K562 (cell line): ENCODE results near the gene TBL2. TPM values are rescaled to one million over a fixed set of nuclear protein-coding genes. Genes with fewer than 3 reads are reported as not detected.

ENCODE experiments used
- ATAC-seq: fragments of 200-7000 bp; cut with Tn5 transposase; 3 replicates; pipeline ENCODE4 v1.9.1; 2020; ENCODE audit warnings: moderate library complexity
- BruUV-seq: library from RNA; stranded (reverse); fragments of 400-500 nt; replicated peaks from 2 replicates; lab custom pipeline; 2021; lab: Mats Ljungman, UMichigan
- CTCF ChIA-PET: fragments of 300-600 bp; formaldehyde crosslinking; extraction: SDS; loops from one replicate; lab custom pipeline; 2021; ENCODE audit warnings: low intra/inter-chr PET ratio; lab: Yijun Ruan, JAX
- POLR2A ChIA-PET: fragments of 300-600, 350-650 bp; sonication (Branson Sonifier 250); formaldehyde crosslinking; extraction: SDS; loops from one replicate; lab custom pipeline; 2021; ENCODE audit warnings: antibody characterized with exemption, inconsistent platforms; lab: Yijun Ruan, JAX
- DNase-seq, 4 experiments: peaks; one replicate each; pipeline versions ENCODE4 v3.0.0 to v3.0.0-alpha.2; 2011 to 2018; ENCODE audit warnings: low spot score in 3 of 4, mixed read lengths in 3 of 4; ENCODE audit errors: extremely low read depth in 1 of 4
- FAIRE-seq: peaks from 2 replicates; lab custom pipeline; 2011; peaks lifted over from hg19 to GRCh38; lab: Jason Lieb, UNC
- H2AFZ ChIP-seq: 2 replicates; pipeline ENCODE4 v1.6.0; 2011; ENCODE audit warnings: low read depth, low read length, control low read depth, inconsistent platforms
- H3K27ac ChIP-seq: fragments of 200-600 bp; 3 replicates; pipeline ENCODE4 v1.8.0; 2011; ENCODE audit warnings: low read depth, mild to moderate bottlenecking, control low read depth, inconsistent platforms, low read length, moderate library complexity, mixed read lengths; ENCODE audit errors: extremely low read depth
- H3K27me3 ChIP-seq, 2 experiments: fragments of 300-600 bp in 1 of 2; 2 replicates in 1 of 2; 3 replicates in 1 of 2; pipeline versions ENCODE4 v1.6.0 to v1.8.0; 2011; ENCODE audit warnings: inconsistent platforms in 2 of 2, low read length in 2 of 2, mild to moderate bottlenecking in 1 of 2, mixed read lengths in 1 of 2, moderate library complexity in 1 of 2; ENCODE audit not compliant: control insufficient read depth in 2 of 2, insufficient read depth in 2 of 2
- H3K36me3 ChIP-seq: fragments of 300-600 bp; 3 replicates; pipeline ENCODE4 v1.8.0; 2011; ENCODE audit warnings: mild to moderate bottlenecking, low read length, inconsistent platforms; ENCODE audit not compliant: control insufficient read depth, insufficient read depth
- H3K4me1 ChIP-seq, 2 experiments: fragments of 200-600 bp in 1 of 2; replicated peaks in 1 of 2; 2 replicates in 1 of 2; 3 replicates in 1 of 2; pipeline versions ENCODE4 v1.5.1 to v1.8.0; 2011; ENCODE audit warnings: inconsistent platforms in 2 of 2, low read length in 2 of 2, mild to moderate bottlenecking in 1 of 2, mixed read lengths in 1 of 2, moderate library complexity in 1 of 2; ENCODE audit not compliant: control insufficient read depth in 2 of 2, insufficient read depth in 2 of 2
- H3K4me2 ChIP-seq: 2 replicates; pipeline ENCODE4 v1.6.1; 2011; ENCODE audit warnings: low read length, control low read depth, inconsistent platforms, mixed read lengths; ENCODE audit not compliant: insufficient read depth
- H3K4me3 ChIP-seq: fragments of 200-600 bp; sonication (generic), shearing (Covaris generic); 2 replicates; pipeline ENCODE4 v1.5.1; 2016; ENCODE audit warnings: control low read depth, inconsistent platforms
- H3K79me2 ChIP-seq: fragments of 200-600 bp; 3 replicates; pipeline ENCODE4 v1.8.0; 2011; ENCODE audit warnings: low read length, inconsistent platforms; ENCODE audit not compliant: control insufficient read depth, insufficient read depth
- H3K9ac ChIP-seq, 2 experiments: 2 replicates each; pipeline versions ENCODE4 v1.6.0 to v1.6.1; 2011; ENCODE audit warnings: low read depth in 2 of 2, low read length in 2 of 2, control low read depth in 1 of 2, inconsistent platforms in 1 of 2, mild to moderate bottlenecking in 1 of 2, mixed read lengths in 1 of 2; ENCODE audit not compliant: insufficient read depth in 1 of 2
- H3K9me1 ChIP-seq: one replicate; pipeline ENCODE4 v1.6.0; 2011; ENCODE audit warnings: inconsistent platforms, mild to moderate bottlenecking, low read length, moderate library complexity; ENCODE audit not compliant: control insufficient read depth, insufficient read depth
- H3K9me3 ChIP-seq: replicated peaks from 2 replicates; pipeline ENCODE4 v1.5.1; 2011; ENCODE audit warnings: low read depth, low read length, inconsistent platforms; ENCODE audit not compliant: control insufficient read depth, insufficient read depth
- H4K20me1 ChIP-seq: replicated peaks from 2 replicates; pipeline ENCODE4 v1.6.1; 2011; ENCODE audit warnings: low read length, inconsistent platforms, mixed read lengths; ENCODE audit not compliant: control insufficient read depth, insufficient read depth
- BCOR ChIP-seq: fragments of 450-650 bp; IDR thresholded peaks from 2 replicates; pipeline ENCODE4 v1.6.1; 2016
- CHD2 ChIP-seq: IDR thresholded peaks from 2 replicates; pipeline ENCODE4 v1.6.1; 2011; ENCODE audit warnings: low read depth, low read length
- ERF ChIP-seq: fragments of 450-650 bp; formaldehyde crosslinking; IDR thresholded peaks from 2 replicates; pipeline ENCODE4 v1.4.0; 2020; ENCODE audit warnings: mild to moderate bottlenecking, mixed read lengths
- RFX1 ChIP-seq: fragments of 450-650 bp; IDR thresholded peaks from 2 replicates; pipeline ENCODE4 v1.6.1; 2016; ENCODE audit warnings: mild to moderate bottlenecking, moderate library complexity
- RNF2 ChIP-seq: sonication (generic); IDR thresholded peaks from 2 replicates; pipeline ENCODE4 v1.6.1; 2016
- SMARCA5 ChIP-seq: fragments of 450-650 bp; IDR thresholded peaks from 2 replicates; pipeline ENCODE4 v1.6.1; 2016
- TBL1XR1 ChIP-seq, 2 experiments: IDR thresholded peaks; 2 replicates each; pipeline ENCODE4 v1.6.1; 2012; ENCODE audit warnings: improper control_type of control experiment in 2 of 2, low read length in 2 of 2, mild to moderate bottlenecking in 1 of 2
- ZNF121 ChIP-seq: sonication (generic); formaldehyde crosslinking; conservative IDR thresholded peaks from 2 replicates; pipeline ENCODE4 v1.8.0; 2022; ENCODE audit warnings: missing genetic modification reagents
- ZNF699 ChIP-seq: fragments of 250-450 bp; sonication (Bioruptor Pico); IDR thresholded peaks from 2 replicates; pipeline ENCODE4 v1.8.0; 2021; ENCODE audit warnings: mild to moderate bottlenecking, moderate library complexity; ENCODE audit not compliant: insufficient replicate concordance
- WGBS: fragments of 100-300 bp; shearing (Covaris generic); methylation state at CpG from one replicate; pipeline ENCODE4 v1.1.6; 2016; ENCODE audit warnings: low coverage, mixed read lengths; ENCODE audit not compliant: insufficient coverage; ENCODE audit errors: missing lambda C conversion rate; 5-methylcytosine and 5-hydroxymethylcytosine counted together
- in situ Hi-C: fragments of 300-500 bp; cut with MboI; formaldehyde crosslinking; loops from 4 replicates; pipeline ENCODE4 v1.15.0; 2018; ENCODE audit warnings: inconsistent platforms, mixed read lengths
- intact Hi-C: fragments of 100-400 bp; cut with micrococcal nuclease; formaldehyde crosslinking; loops from 2 replicates; pipeline ENCODE4 v1.14.2; 2022
- polyA plus RNA-seq, 8 experiments: library from polyadenylated mRNA; depleted of rRNA in 4 of 8; stranded (reverse) in 5 of 8; unstranded in 3 of 8; fragments of >200 nt; fragmentation: Nextera tagmentation in 2 of 8; fragmentation: Illumina TruSeq in 1 of 8; extraction: Ambion mirVana in 2 of 8; extraction: Trizol in 1 of 8; gene quantifications; 2 replicates each; pipeline versions ENCODE4 v1.2.1 to v1.2.3, GENCODE V29; 2011 to 2014; ENCODE audit warnings: inconsistent platforms in 1 of 8, missing spikeins in 1 of 8
- total RNA-seq, 7 experiments: library from RNA; depleted of rRNA in 6 of 7; stranded (reverse); fragments of >200 nt in 6 of 7; fragmentation: Illumina TruSeq in 2 of 7; extraction: Trizol in 2 of 7; gene quantifications; 2 replicates each; pipeline versions ENCODE4 v1.2.1 to v1.2.3, GENCODE V29; 2011 to 2021; ENCODE audit warnings: low replicate concordance in 1 of 7
- TF ChIP-seq, protein P1 (sequence below): sonication (generic); formaldehyde crosslinking; IDR thresholded peaks from 2 replicates; pipeline ENCODE4 v1.8.0; 2022; ENCODE audit warnings: missing genetic modification reagents, mild to moderate bottlenecking, moderate library complexity, borderline replicate concordance

The TBL2 gene
- total and polyA plus RNA-seq, 9 of the 15 experiments (the other 6 are each of a cell fraction or from before 2014, with no cell fraction given), result 2.5 to 123 (median 49.2) TPM

DNA sequence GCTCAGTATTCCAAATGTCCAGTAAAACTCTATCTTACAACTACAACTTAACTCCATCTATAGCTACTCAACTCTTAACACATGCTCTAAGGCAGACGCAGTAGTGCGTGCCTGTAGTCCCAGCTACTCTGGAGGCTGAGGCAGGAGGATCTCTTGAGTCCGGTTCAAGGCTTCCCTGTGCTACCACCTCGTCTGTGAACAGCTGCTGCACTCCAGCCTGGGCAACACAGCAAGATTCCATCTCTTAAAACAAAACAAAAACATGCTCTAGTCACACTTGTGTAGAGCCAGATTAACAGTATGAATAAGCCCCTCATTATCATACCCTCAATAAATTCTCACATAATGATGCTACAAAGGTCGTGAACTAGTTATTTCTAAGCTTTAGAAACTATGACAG lies 59.9 kb downstream of the TBL2 start:
- peaks cover 68% of the 10 kb centered on the region for H3K36me3 ChIP-seq
- TF ChIP-seq CHD2 (no peak), RNF2 (no peak), ZNF699 (CRISPR knock-in tag) (no peak), ERF (CRISPR knock-in tag) (no peak), RFX1 (no peak), SMARCA5 (no peak), TBL1XR1 (IDR thresholded peaks at IDR 0.05; ENCODE audit: low read length in 2 of 2) (no peak), BCOR (peak; percentile 19; the same call in 1 of the 2 replicates), ZNF121 (CRISPR knock-in tag) (peak; percentile 68)
- TF ChIP-seq, protein P1, sequence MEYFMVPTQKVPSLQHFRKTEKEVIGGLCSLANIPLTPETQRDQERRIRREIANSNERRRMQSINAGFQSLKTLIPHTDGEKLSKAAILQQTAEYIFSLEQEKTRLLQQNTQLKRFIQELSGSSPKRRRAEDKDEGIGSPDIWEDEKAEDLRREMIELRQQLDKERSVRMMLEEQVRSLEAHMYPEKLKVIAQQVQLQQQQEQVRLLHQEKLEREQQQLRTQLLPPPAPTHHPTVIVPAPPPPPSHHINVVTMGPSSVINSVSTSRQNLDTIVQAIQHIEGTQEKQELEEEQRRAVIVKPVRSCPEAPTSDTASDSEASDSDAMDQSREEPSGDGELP (CRISPR knock-in tag), result peak; percentile 41; the same call in 1 of the 2 replicates
- TF ChIP-seq, all 486 proteins: peak for 3
- 79% methylated on average over 5 of the region's 5 CpGs for WGBS
- FAIRE-seq (no peak), ATAC-seq (no peak), DNase-seq (peak in 1 of 4 experiments; percentile 7)
- BruUV-seq, result no TSS peak
- Histone ChIP-seq H3K4me2 (peak overlapping the region; percentile 50; the same call in 1 of the 2 replicates), H3K4me3 (no peak overlapping the region; the same call in 1 of the 2 replicates), H3K9me3 (no peaks in the 10 kb centered on the region), H3K27me3 (no peaks in the 10 kb centered on the region), H3K27ac (no peak overlapping the region), H3K79me2 (peaks cover 83% of the 10 kb centered on the region), H3K9ac (peak overlapping the region in 1 of 2 experiments; percentile 90; a peak in 1 of 4 replicates), H2AFZ (no peak overlapping the region), H4K20me1 (peaks cover 27% of the 10 kb centered on the region), H3K4me1 (peaks cover 9 to 19% of the 10 kb centered on the region in 2 experiments; a peak in 4 of 5 replicates), H3K9me1 (peaks cover 3% of the 10 kb centered on the region)
- CTCF ChIA-PET, result interaction anchor here (0.6 kb wide), 1 partner anchor 114 kb away, joined by 3 read pairs; no protein-coding TSS in a partner anchor
- in situ Hi-C loops (no loop called here), intact Hi-C loops (no loop called here)
- POLR2A ChIA-PET, result interaction anchor here (0.6 to 2.8 kb wide), 12 partner anchors 7 to 867 kb away, joined by 3 to 15 read pairs (median 4); partner anchors contain the start of gene TBL2

Other genes with a start within 250 kb of the TBL2 start
Only the 7 nearest of the 10 such genes appear.
- gene BAZ1B, start 56.3 kb downstream of the TBL2 start, total RNA-seq (2014; rRNA removed), result 79.5 and 89.0 TPM in 2 replicates
- gene BAZ1B, start 56.3 kb downstream of the TBL2 start, total RNA-seq (2014; rRNA removed; fragmentation: Illumina TruSeq; extraction: Trizol), result 129 and 136 TPM in 2 replicates
- 131 and 134 TPM in 2 replicates for gene BAZ1B, start 56.3 kb downstream of the TBL2 start, total RNA-seq (2015; rRNA removed; fragmentation: Illumina TruSeq; extraction: Trizol)
- gene BAZ1B, start 56.3 kb downstream of the TBL2 start, total RNA-seq (2021), result 100 and 107 TPM in 2 replicates
- 28.8 and 50.9 TPM in 2 replicates for gene BAZ1B, start 56.3 kb downstream of the TBL2 start, polyA plus RNA-seq (2011; rRNA removed)
- gene BAZ1B, start 56.3 kb downstream of the TBL2 start, polyA plus RNA-seq (2014; fragmentation: Illumina TruSeq; extraction: Trizol), result 94.3 and 110 TPM in 2 replicates
- 10 to 100 TPM; 15.0 to 27.5 TPM for gene BAZ1B, start 56.3 kb downstream of the TBL2 start, polyA plus RNA-seq (2014; fragmentation: Nextera tagmentation; extraction: Ambion mirVana)
- 56.3 and 68.4 TPM in 2 replicates for gene BAZ1B, start 56.3 kb downstream of the TBL2 start, polyA plus RNA-seq (2014; rRNA removed)
- gene BCL7B, start 20.9 kb downstream of the TBL2 start, total RNA-seq (2014; rRNA removed), result 26.1 and 27.8 TPM in 2 replicates
- 21.4 and 23.0 TPM in 2 replicates for gene BCL7B, start 20.9 kb downstream of the TBL2 start, total RNA-seq (2014; rRNA removed; fragmentation: Illumina TruSeq; extraction: Trizol)
- gene BCL7B, start 20.9 kb downstream of the TBL2 start, total RNA-seq (2015; rRNA removed; fragmentation: Illumina TruSeq; extraction: Trizol), result 30.2 and 32.9 TPM in 2 replicates
- 57.5 and 59.2 TPM in 2 replicates for gene BCL7B, start 20.9 kb downstream of the TBL2 start, total RNA-seq (2021)
- 45.3 and 53.1 TPM in 2 replicates for gene BCL7B, start 20.9 kb downstream of the TBL2 start, polyA plus RNA-seq (2011; rRNA removed)
- 67.8 and 73.2 TPM in 2 replicates for gene BCL7B, start 20.9 kb downstream of the TBL2 start, polyA plus RNA-seq (2014; fragmentation: Illumina TruSeq; extraction: Trizol)
- gene BCL7B, start 20.9 kb downstream of the TBL2 start, polyA plus RNA-seq (2014; fragmentation: Nextera tagmentation; extraction: Ambion mirVana), result 10 to 100 TPM in 1 of 2 experiments, 1 to 10 TPM in 1; 10.0 to 13.4 TPM
- 54.4 and 70.6 TPM in 2 replicates for gene BCL7B, start 20.9 kb downstream of the TBL2 start, polyA plus RNA-seq (2014; rRNA removed)
- 6.0 and 8.9 TPM in 2 replicates for gene MLXIPL, start 45.9 kb upstream of the TBL2 start, total RNA-seq (2014; rRNA removed)
- gene MLXIPL, start 45.9 kb upstream of the TBL2 start, total RNA-seq (2014; rRNA removed; fragmentation: Illumina TruSeq; extraction: Trizol), result 0.61 and 0.91 TPM in 2 replicates
- 1.4 and 1.7 TPM in 2 replicates for gene MLXIPL, start 45.9 kb upstream of the TBL2 start, total RNA-seq (2015; rRNA removed; fragmentation: Illumina TruSeq; extraction: Trizol)
- gene MLXIPL, start 45.9 kb upstream of the TBL2 start, total RNA-seq (2021), result 10.2 and 11.8 TPM in 2 replicates
- gene MLXIPL, start 45.9 kb upstream of the TBL2 start, polyA plus RNA-seq (2011; rRNA removed), result 0.59 and 3.4 TPM in 2 replicates
- gene MLXIPL, start 45.9 kb upstream of the TBL2 start, polyA plus RNA-seq (2014; fragmentation: Illumina TruSeq; extraction: Trizol), result 2.7 and 4.4 TPM in 2 replicates
- under 1 TPM; 0.11 to 0.17 TPM for gene MLXIPL, start 45.9 kb upstream of the TBL2 start, polyA plus RNA-seq (2014; fragmentation: Nextera tagmentation; extraction: Ambion mirVana)
- 11.1 and 18.4 TPM in 2 replicates for gene MLXIPL, start 45.9 kb upstream of the TBL2 start, polyA plus RNA-seq (2014; rRNA removed)
- 2.3 and 2.5 TPM in 2 replicates for gene VPS37D, start 89.3 kb upstream of the TBL2 start, total RNA-seq (2014; rRNA removed)
- 0.26 TPM in 1 of 2 replicates, not detected in the other for gene VPS37D, start 89.3 kb upstream of the TBL2 start, total RNA-seq (2014; rRNA removed; fragmentation: Illumina TruSeq; extraction: Trizol)
- 0.25 and 0.38 TPM in 2 replicates for gene VPS37D, start 89.3 kb upstream of the TBL2 start, total RNA-seq (2015; rRNA removed; fragmentation: Illumina TruSeq; extraction: Trizol)
- 1.1 and 1.3 TPM in 2 replicates for gene VPS37D, start 89.3 kb upstream of the TBL2 start, total RNA-seq (2021)
- 0.84 and 1.6 TPM in 2 replicates for gene VPS37D, start 89.3 kb upstream of the TBL2 start, polyA plus RNA-seq (2011; rRNA removed)
- 0.39 and 0.42 TPM in 2 replicates for gene VPS37D, start 89.3 kb upstream of the TBL2 start, polyA plus RNA-seq (2014; fragmentation: Illumina TruSeq; extraction: Trizol)
- not detected for gene VPS37D, start 89.3 kb upstream of the TBL2 start, polyA plus RNA-seq (2014; fragmentation: Nextera tagmentation; extraction: Ambion mirVana)
- gene VPS37D, start 89.3 kb upstream of the TBL2 start, polyA plus RNA-seq (2014; rRNA removed), result 1.3 and 2.1 TPM in 2 replicates
- gene DNAJC30, start 104.9 kb upstream of the TBL2 start, total RNA-seq (2014; rRNA removed), result 6.9 and 8.6 TPM in 2 replicates
- 3.8 and 4.2 TPM in 2 replicates for gene DNAJC30, start 104.9 kb upstream of the TBL2 start, total RNA-seq (2014; rRNA removed; fragmentation: Illumina TruSeq; extraction: Trizol)
- 4.4 and 4.6 TPM in 2 replicates for gene DNAJC30, start 104.9 kb upstream of the TBL2 start, total RNA-seq (2015; rRNA removed; fragmentation: Illumina TruSeq; extraction: Trizol)
- 10.1 and 11.3 TPM in 2 replicates for gene DNAJC30, start 104.9 kb upstream of the TBL2 start, total RNA-seq (2021)
- 2.0 and 3.7 TPM in 2 replicates for gene DNAJC30, start 104.9 kb upstream of the TBL2 start, polyA plus RNA-seq (2011; rRNA removed)
- gene DNAJC30, start 104.9 kb upstream of the TBL2 start, polyA plus RNA-seq (2014; fragmentation: Illumina TruSeq; extraction: Trizol), result 4.6 and 6.4 TPM in 2 replicates
- 1 to 10 TPM; 1.1 to 1.4 TPM for gene DNAJC30, start 104.9 kb upstream of the TBL2 start, polyA plus RNA-seq (2014; fragmentation: Nextera tagmentation; extraction: Ambion mirVana)
- 9.2 and 11.4 TPM in 2 replicates for gene DNAJC30, start 104.9 kb upstream of the TBL2 start, polyA plus RNA-seq (2014; rRNA removed)
- 170 and 183 TPM in 2 replicates for gene BUD23, start 105.0 kb upstream of the TBL2 start, total RNA-seq (2014; rRNA removed)
- 117 and 124 TPM in 2 replicates for gene BUD23, start 105.0 kb upstream of the TBL2 start, total RNA-seq (2014; rRNA removed; fragmentation: Illumina TruSeq; extraction: Trizol)
- 123 and 128 TPM in 2 replicates for gene BUD23, start 105.0 kb upstream of the TBL2 start, total RNA-seq (2015; rRNA removed; fragmentation: Illumina TruSeq; extraction: Trizol)
- gene BUD23, start 105.0 kb upstream of the TBL2 start, total RNA-seq (2021), result 135 and 144 TPM in 2 replicates
- gene BUD23, start 105.0 kb upstream of the TBL2 start, polyA plus RNA-seq (2011; rRNA removed), result 115 and 168 TPM in 2 replicates
- gene BUD23, start 105.0 kb upstream of the TBL2 start, polyA plus RNA-seq (2014; fragmentation: Illumina TruSeq; extraction: Trizol), result 206 and 216 TPM in 2 replicates
- gene BUD23, start 105.0 kb upstream of the TBL2 start, polyA plus RNA-seq (2014; fragmentation: Nextera tagmentation; extraction: Ambion mirVana), result 100 to 1,000 TPM in 1 of 2 experiments, 10 to 100 TPM in 1; 79.5 to 150 TPM
- gene BUD23, start 105.0 kb upstream of the TBL2 start, polyA plus RNA-seq (2014; rRNA removed), result 270 and 301 TPM in 2 replicates
- 9.1 and 9.9 TPM in 2 replicates for gene STX1A, start 141.1 kb upstream of the TBL2 start, total RNA-seq (2014; rRNA removed)
- 2.3 and 3.9 TPM in 2 replicates for gene STX1A, start 141.1 kb upstream of the TBL2 start, total RNA-seq (2014; rRNA removed; fragmentation: Illumina TruSeq; extraction: Trizol)
- 6.3 and 9.6 TPM in 2 replicates for gene STX1A, start 141.1 kb upstream of the TBL2 start, total RNA-seq (2015; rRNA removed; fragmentation: Illumina TruSeq; extraction: Trizol)
- 8.0 and 8.9 TPM in 2 replicates for gene STX1A, start 141.1 kb upstream of the TBL2 start, total RNA-seq (2021)
- 6.7 and 7.5 TPM in 2 replicates for gene STX1A, start 141.1 kb upstream of the TBL2 start, polyA plus RNA-seq (2011; rRNA removed)
- 6.1 and 9.9 TPM in 2 replicates for gene STX1A, start 141.1 kb upstream of the TBL2 start, polyA plus RNA-seq (2014; fragmentation: Illumina TruSeq; extraction: Trizol)
- under 1 TPM; 0.04 to 0.15 TPM for gene STX1A, start 141.1 kb upstream of the TBL2 start, polyA plus RNA-seq (2014; fragmentation: Nextera tagmentation; extraction: Ambion mirVana)
- gene STX1A, start 141.1 kb upstream of the TBL2 start, polyA plus RNA-seq (2014; rRNA removed), result 11.7 and 15.1 TPM in 2 replicates